Gastrocnemius medialis (tissue), 4 donors: Measurements from ENCODE around the gene TMUB1. TPM values are rescaled to one million over a fixed set of nuclear protein-coding genes. Genes with fewer than 3 reads are reported as not detected.

ENCODE experiments used
- ATAC-seq, 2 donors: fragments of 150-250 bp; one replicate each; pipeline ENCODE4 v1.9.1; 2016
- DNase-seq, 2 donors: peaks; one replicate each; pipeline ENCODE4 v3.0.0-alpha.2; 2019
- H3K27ac ChIP-seq, 4 donors: fragments of 200-600 bp; sonication (generic); 1 replicate in 1 of 4; 2 replicates in 3 of 4; pipeline ENCODE4 v1.5.1; 2016 to 2018; ENCODE audit warnings: mild to moderate bottlenecking in 2 of 4, moderate library complexity in 1 of 4
- H3K27me3 ChIP-seq, 3 donors: fragments of 200-600 bp; sonication (generic) in 2 of 3; 1 replicate in 1 of 3; 2 replicates in 2 of 3; pipeline versions ENCODE4 v1.5.1 to v1.6.0; 2016 to 2019; ENCODE audit warnings: mild to moderate bottlenecking in 1 of 3, moderate library complexity in 1 of 3
- H3K36me3 ChIP-seq, 2 donors: fragments of 200-600 bp; sonication (generic) in 1 of 2; one replicate each; pipeline ENCODE4 v1.5.1; 2017 to 2018
- H3K4me1 ChIP-seq, 2 donors: fragments of 200-600 bp; sonication (generic) in 1 of 2; one replicate each; pipeline ENCODE4 v1.5.1; 2016 to 2017; ENCODE audit warnings: mild to moderate bottlenecking in 2 of 2
- H3K4me3 ChIP-seq, 4 donors: fragments of 200-600 bp; sonication (generic) in 3 of 4; 1 replicate in 1 of 4; 2 replicates in 3 of 4; pipeline ENCODE4 v1.5.1; 2016 to 2019; ENCODE audit warnings: mild to moderate bottlenecking in 2 of 4
- H3K9me3 ChIP-seq, 3 donors: fragments of 200-600 bp; sonication (generic) in 2 of 3; 1 replicate in 1 of 3; 2 replicates in 2 of 3; pipeline ENCODE4 v1.5.1; 2016 to 2019
- CTCF ChIP-seq, 5 experiments: fragments of 450-650 bp in 3 of 5; fragments of 200-600 bp in 2 of 5; sonication (generic) in 2 of 5; IDR thresholded peaks in 4 of 5; conservative IDR thresholded peaks in 1 of 5; 1 replicate in 4 of 5; 2 replicates in 1 of 5; pipeline ENCODE4 v1.5.1; 2016 to 2019; ENCODE audit warnings: antibody characterized with exemption in 5 of 5, mild to moderate bottlenecking in 3 of 5, moderate library complexity in 3 of 5
- POLR2A ChIP-seq, 2 donors: fragments of 450-650 bp; IDR thresholded peaks; one replicate each; pipeline ENCODE4 v1.6.1; 2017; ENCODE audit warnings: antibody characterized with exemption in 2 of 2, mild to moderate bottlenecking in 2 of 2, moderate library complexity in 2 of 2
- in situ Hi-C, 4 donors: fragments of 200-750 bp; cut with MboI; loops; one replicate each; pipeline versions ENCODE4 v1.15.0 to v1.8.0; 2017; ENCODE audit warnings: low sequenced_read_pairs in 4 of 4
- intact Hi-C: fragments of 100-400 bp; cut with DNase I; formaldehyde crosslinking; loops from one replicate; pipeline ENCODE4 v1.15.1; 2023; ENCODE audit warnings: low total_unique reads
- total RNA-seq, 4 donors: library from RNA; depleted of rRNA; stranded (reverse); fragments of >200 nt; gene quantifications; one replicate each; pipeline versions ENCODE4 v1.1.0 to v1.2.3, GENCODE V29; 2016

The TMUB1 gene
- total RNA-seq, 4 donors from 2014 or later, result 55.5 to 137 (median 97.4) TPM

- ATAC-seq, result no peak
These were observed 5.8 kb upstream of the TMUB1 start for GRCh38 chr7:151088856-151089699.

GRCh38 chr7:151088019-151088855 lies 4.9 kb upstream of the TMUB1 start:
- in situ Hi-C loops, result no loop called here
- H3K27me3 ChIP-seq, result no peaks in the 10 kb centered on the region
- H3K27ac ChIP-seq, result peak overlapping the region; percentile 85 to 96 (median 86)
- intact Hi-C loops, result loop anchor here (5.0 to 10.0 kb wide), 3 partner anchors 139 to 1377 kb away; partner anchors contain the start of gene ABCF2
- peaks cover 0 to 4% of the 10 kb centered on the region in 2 donors for H3K36me3 ChIP-seq
- H3K4me3 ChIP-seq, result peak overlapping the region; percentile 72 to 95 (median 84)
- no peak for DNase-seq
- no peak for ATAC-seq
- peaks cover 29 to 42% of the 10 kb centered on the region in 2 donors for H3K4me1 ChIP-seq
- no peaks in the 10 kb centered on the region for H3K9me3 ChIP-seq
- TF ChIP-seq POLR2A (IDR thresholded peaks at IDR 0.05) (no peak), CTCF (IDR thresholded peaks at IDR 0.05 in 4 of 5, conservative IDR thresholded peaks at IDR 0.05 in 1 of 5) (no peak)

More at GRCh38 chr7:151088856-151089699, 5.8 kb upstream of the TMUB1 start:
- in situ Hi-C loops (no loop called here), intact Hi-C loops (loop anchor here (5.0 to 10.0 kb wide), 3 partner anchors 138 to 1376 kb away; partner anchors contain the start of gene ABCF2)
- TF ChIP-seq CTCF (IDR thresholded peaks at IDR 0.05 in 4 of 5, conservative IDR thresholded peaks at IDR 0.05 in 1 of 5), result no peak
- peak in 1 of 2 donors; percentile 34 for TF ChIP-seq POLR2A (IDR thresholded peaks at IDR 0.05)
- Histone ChIP-seq H3K27me3 (no peaks in the 10 kb centered on the region), H3K4me3 (peak overlapping the region; percentile 23 to 95 (median 84)), H3K4me1 (peaks cover 29 to 39% of the 10 kb centered on the region in 2 donors), H3K27ac (peak overlapping the region; percentile 85 to 96 (median 86)), H3K9me3 (no peaks in the 10 kb centered on the region), H3K36me3 (peaks cover 0 to 4% of the 10 kb centered on the region in 2 donors)
- DNase-seq, result peak in 1 of 2 donors; percentile 65

DNA sequence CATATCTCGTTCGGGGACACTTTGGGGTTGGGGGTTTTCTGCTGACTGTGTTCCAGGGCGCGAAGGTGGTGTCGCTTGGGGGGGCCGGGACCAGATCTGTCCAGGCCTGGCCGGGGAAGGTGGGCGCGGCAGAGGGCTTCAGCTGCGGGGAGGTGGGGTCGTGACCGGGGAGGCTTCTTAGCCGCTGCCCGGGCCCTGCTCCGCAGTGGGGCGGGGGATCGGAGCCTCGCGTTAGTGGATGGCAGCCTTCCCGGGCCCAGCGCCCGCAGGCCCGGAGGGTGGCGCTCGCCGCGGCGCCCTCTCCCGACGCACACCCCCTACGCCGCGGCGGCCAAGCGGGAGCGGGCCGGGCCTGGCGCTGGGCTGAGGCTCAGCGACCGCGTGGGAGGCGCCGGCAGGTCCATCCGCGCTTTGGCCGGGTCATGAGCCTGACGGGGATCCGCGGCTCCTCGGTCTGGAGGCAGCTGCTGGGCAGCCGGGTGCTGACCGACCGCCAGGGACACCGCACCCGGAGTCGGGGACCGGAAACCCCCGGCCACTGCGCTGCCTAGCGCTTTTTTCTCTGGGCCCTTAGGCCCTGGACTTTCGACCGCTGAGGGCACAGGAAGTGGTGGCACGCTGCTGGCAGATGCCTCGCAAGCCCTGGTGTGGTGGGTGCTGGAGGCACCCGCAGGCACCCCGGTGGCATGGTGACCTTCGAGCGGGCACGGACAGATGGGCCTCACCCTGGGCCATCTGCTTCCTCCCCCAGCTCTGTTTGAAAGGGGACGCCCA lies 4.1 kb upstream of the TMUB1 start:
- TF ChIP-seq CTCF (IDR thresholded peaks at IDR 0.05 in 4 of 5, conservative IDR thresholded peaks at IDR 0.05 in 1 of 5), result peak in 3 of 5 experiments; percentile 40 to 56 (median 42)
- peak in 1 of 2 donors; percentile 16 for TF ChIP-seq POLR2A (IDR thresholded peaks at IDR 0.05)
- Histone ChIP-seq H3K9me3 (no peaks in the 10 kb centered on the region), H3K27me3 (no peaks in the 10 kb centered on the region), H3K4me3 (peak overlapping the region; percentile 72 to 95 (median 84)), H3K36me3 (no peaks in the 10 kb centered on the region), H3K4me1 (peaks cover 33 to 46% of the 10 kb centered on the region in 2 donors), H3K27ac (peak overlapping the region; percentile 85 to 96 (median 86))
- intact Hi-C loops, result loop anchor here (1.0 to 10.0 kb wide), 4 partner anchors 24 to 1377 kb away; partner anchors contain the start of gene ABCF2
- ATAC-seq (peak; percentile 32 to 45), DNase-seq (no peak)
- in situ Hi-C loops, result no loop called here

- Histone ChIP-seq H3K27ac (peak overlapping the region; percentile 85 to 96 (median 86)), H3K4me3 (peak overlapping the region; percentile 72 to 95 (median 84)), H3K27me3 (no peaks in the 10 kb centered on the region), H3K9me3 (no peaks in the 10 kb centered on the region), H3K4me1 (peaks cover 39 to 52% of the 10 kb centered on the region in 2 donors), H3K36me3 (no peaks in the 10 kb centered on the region)
- ATAC-seq (peak; percentile 4 to 11), DNase-seq (no peak)
- in situ Hi-C loops (no loop called here), intact Hi-C loops (loop anchor here (1.0 to 10.0 kb wide), 6 partner anchors 24 to 1378 kb away; partner anchors contain the start of genes ABCB8, ABCF2 and SLC4A2)
- no peak for TF ChIP-seq CTCF (IDR thresholded peaks at IDR 0.05 in 4 of 5, conservative IDR thresholded peaks at IDR 0.05 in 1 of 5)
- no peak for TF ChIP-seq POLR2A (IDR thresholded peaks at IDR 0.05)
These were observed 3.5 kb upstream of the TMUB1 start for GRCh38 chr7:151086802-151087244.
